Liver (tissue), 9 donors: ENCODE results near the gene TSGA10IP. TPM values are rescaled to one million over a fixed set of nuclear protein-coding genes. Genes with fewer than 3 reads are reported as not detected.

Experiments
- DNase-seq: peaks from one replicate; pipeline ENCODE4 v3.0.0-alpha.2; 2017; ENCODE audit warnings: low spot score
- H3K27ac ChIP-seq, 2 donors: one replicate each; pipeline ENCODE4 v1.7.0; 2013; ENCODE audit warnings: inconsistent platforms in 2 of 2, low read length in 2 of 2, control low read depth in 1 of 2, low read depth in 1 of 2, mild to moderate bottlenecking in 1 of 2
- H3K27me3 ChIP-seq, 4 donors: one replicate each; pipeline versions ENCODE4 v1.6.1 to v1.7.0; 2013; ENCODE audit warnings: low read length in 3 of 4, inconsistent platforms in 1 of 4, mild to moderate bottlenecking in 1 of 4, moderate library complexity in 1 of 4; ENCODE audit not compliant: control insufficient read depth in 4 of 4, insufficient read depth in 4 of 4
- H3K36me3 ChIP-seq, 4 donors: one replicate each; pipeline versions ENCODE4 v1.6.1 to v1.7.0; 2013; ENCODE audit warnings: low read length in 3 of 4, mild to moderate bottlenecking in 3 of 4, low read depth in 1 of 4, moderate library complexity in 1 of 4; ENCODE audit not compliant: control insufficient read depth in 4 of 4, insufficient read depth in 3 of 4
- H3K4me1 ChIP-seq, 4 donors: one replicate each; pipeline versions ENCODE4 v1.6.1 to v1.7.0; 2013; ENCODE audit warnings: low read length in 3 of 4, mild to moderate bottlenecking in 3 of 4, moderate library complexity in 1 of 4; ENCODE audit not compliant: control insufficient read depth in 4 of 4, insufficient read depth in 4 of 4
- H3K4me3 ChIP-seq, 3 donors: one replicate each; pipeline versions ENCODE4 v1.6.1 to v1.7.0; 2013; ENCODE audit warnings: low read length in 3 of 3, control low read depth in 1 of 3, low read depth in 1 of 3, mild to moderate bottlenecking in 1 of 3
- H3K9ac ChIP-seq, 2 donors: one replicate each; pipeline ENCODE4 v1.7.0; 2013; ENCODE audit warnings: low read length in 2 of 2, mild to moderate bottlenecking in 2 of 2, moderate library complexity in 2 of 2, control low read depth in 1 of 2, low read depth in 1 of 2
- H3K9me3 ChIP-seq, 4 donors: one replicate each; pipeline versions ENCODE4 v1.6.1 to v1.7.0; 2013; ENCODE audit warnings: low read length in 3 of 4; ENCODE audit not compliant: control insufficient read depth in 4 of 4
- CTCF ChIP-seq: fragments of 150-350 bp; IDR thresholded peaks from 2 replicates; pipeline ENCODE4 v1.5.1; 2017; ENCODE audit warnings: improper control_type of control experiment, low read depth, low read length; ENCODE audit not compliant: missing input control
- FOXA2 ChIP-seq: IDR thresholded peaks from 2 replicates; pipeline ENCODE4 v1.6.1; 2016; ENCODE audit warnings: antibody characterized with exemption
- HNF4A ChIP-seq, 2 donors: conservative IDR thresholded peaks; 2 replicates each; pipeline ENCODE4 v1.6.1; 2016; ENCODE audit warnings: antibody characterized with exemption in 2 of 2, mild to moderate bottlenecking in 2 of 2
- HNF4G ChIP-seq: IDR thresholded peaks from 2 replicates; pipeline ENCODE4 v1.6.1; 2016; ENCODE audit warnings: antibody characterized with exemption
- JUND ChIP-seq, 2 donors: IDR thresholded peaks; 2 replicates each; pipeline ENCODE4 v1.6.1; 2016; ENCODE audit warnings: antibody characterized with exemption in 2 of 2
- NR2F2 ChIP-seq: IDR thresholded peaks from 2 replicates; pipeline ENCODE4 v1.6.1; 2016; ENCODE audit warnings: antibody characterized with exemption
- RAD21 ChIP-seq, 2 donors: IDR thresholded peaks; 2 replicates each; pipeline ENCODE4 v1.6.1; 2016; ENCODE audit warnings: antibody characterized with exemption in 2 of 2, mild to moderate bottlenecking in 2 of 2
- REST ChIP-seq: IDR thresholded peaks from 2 replicates; pipeline ENCODE4 v1.6.1; 2016; ENCODE audit warnings: antibody characterized with exemption, mild to moderate bottlenecking
- RXRA ChIP-seq, 2 donors: IDR thresholded peaks; 2 replicates each; pipeline ENCODE4 v1.6.1; 2017 to 2018; ENCODE audit warnings: antibody characterized with exemption in 2 of 2, mild to moderate bottlenecking in 1 of 2
- SP1 ChIP-seq: IDR thresholded peaks from 2 replicates; pipeline ENCODE4 v1.6.1; 2018; ENCODE audit warnings: antibody characterized with exemption, mild to moderate bottlenecking
- TAF1 ChIP-seq: conservative IDR thresholded peaks from 2 replicates; pipeline ENCODE4 v1.6.1; 2016; ENCODE audit warnings: antibody characterized with exemption, mild to moderate bottlenecking
- YY1 ChIP-seq: IDR thresholded peaks from 2 replicates; pipeline ENCODE4 v1.6.1; 2016; ENCODE audit warnings: antibody characterized with exemption, mild to moderate bottlenecking
- ZBTB33 ChIP-seq: IDR thresholded peaks from 2 replicates; pipeline ENCODE4 v1.6.1; 2016; ENCODE audit warnings: antibody characterized with exemption
- WGBS: extraction: QIAGEN DNeasy Blood & Tissue Kit; methylation state at CpG from one replicate; pipeline ENCODE4 v1.1.7; 2013; 5-methylcytosine and 5-hydroxymethylcytosine counted together
- polyA plus RNA-seq, 2 donors: library from polyadenylated mRNA; stranded (reverse) in 1 of 2; unstranded in 1 of 2; fragments of 200-250 nt in 1 of 2; fragments of >200 nt in 1 of 2; fragmentation: Nextera tagmentation in 1 of 2; extraction: Ambion mirVana in 1 of 2; gene quantifications; one replicate each; pipeline versions ENCODE4 v1.2.1 to v1.2.3, GENCODE V29; 2013 to 2015
- total RNA-seq, 2 donors: library from RNA; depleted of rRNA; stranded (reverse); fragments of >200 nt; gene quantifications; one replicate each; pipeline ENCODE4 v1.2.3, GENCODE V29; 2014
- TF ChIP-seq, protein P1 (sequence below): IDR thresholded peaks from 2 replicates; pipeline ENCODE4 v1.6.1; 2016; ENCODE audit warnings: antibody characterized with exemption
- donor health status: healthy.
- donor health status: healthy.
- donor health status: healthy.
- donor health status: healthy.
- donor health status: healthy.

Gene TSGA10IP
- total and polyA plus RNA-seq, 4 donors, result 0.02 TPM; not detected in 3

- Histone ChIP-seq H3K4me3 (no peak overlapping the region), H3K27ac (no peak overlapping the region), H3K9me3 (no peaks in the 10 kb centered on the region), H3K27me3 (no peaks in the 10 kb centered on the region), H3K4me1 (peaks cover 5 to 16% (median 15%) of the 10 kb centered on the region in 4 donors), H3K36me3 (no peaks in the 10 kb centered on the region), H3K9ac (no peak overlapping the region)
- WGBS, result 75% methylated on average over 4 of the region's 4 CpGs
- no peak for DNase-seq
- TF ChIP-seq RXRA (IDR thresholded peaks at IDR 0.05), result no peak
- no peak for TF ChIP-seq RAD21 (IDR thresholded peaks at IDR 0.05)
- TF ChIP-seq ZBTB33, result no peak
- no peak for TF ChIP-seq HNF4A (conservative IDR thresholded peaks at IDR 0.05)
- no peak for TF ChIP-seq REST
These were observed 13.0 kb downstream of the TSGA10IP start for GRCh38 chr11:65958291-65958690.

GRCh38 chr11:65958774-65959420, 13.6 kb downstream of the TSGA10IP start:
- H3K4me1 ChIP-seq, result peaks cover 5 to 21% (median 18%) of the 10 kb centered on the region in 4 donors
- no peak overlapping the region for H3K27ac ChIP-seq
- H3K4me3 ChIP-seq, result no peak overlapping the region
- H3K36me3 ChIP-seq, result peaks cover 0 to 1% (median 0%) of the 10 kb centered on the region in 4 donors
- H3K9me3 ChIP-seq, result no peaks in the 10 kb centered on the region
- DNase-seq, result no peak
- TF ChIP-seq HNF4G (no peak), YY1 (no peak), RXRA (IDR thresholded peaks at IDR 0.05) (no peak)
- no peak overlapping the region for H3K9ac ChIP-seq
- 90% methylated on average over 17 of the region's 17 CpGs for WGBS
- no peaks in the 10 kb centered on the region for H3K27me3 ChIP-seq

- Histone ChIP-seq H3K9ac (peak overlapping the region; percentile 59 to 98), H3K27ac (peak overlapping the region; percentile 49 to 88), H3K4me1 (peaks cover 5 to 21% (median 18%) of the 10 kb centered on the region in 4 donors), H3K27me3 (no peaks in the 10 kb centered on the region), H3K9me3 (no peaks in the 10 kb centered on the region), H3K4me3 (peak overlapping the region; percentile 81 to 97 (median 87)), H3K36me3 (peaks cover 5 to 17% (median 10%) of the 10 kb centered on the region in 4 donors)
- WGBS, result 53% methylated on average over 16 of the region's 16 CpGs
- no peak for DNase-seq
- no peak for TF ChIP-seq NR2F2
- no peak for TF ChIP-seq FOXA2
- TF ChIP-seq CTCF, result no peak
- TF ChIP-seq RXRA (IDR thresholded peaks at IDR 0.05), result no peak
- TF ChIP-seq SP1, result no peak
- no peak for TF ChIP-seq HNF4A (conservative IDR thresholded peaks at IDR 0.05)
- TF ChIP-seq TAF1, result no peak
- no peak for TF ChIP-seq REST
- TF ChIP-seq, protein P1, sequence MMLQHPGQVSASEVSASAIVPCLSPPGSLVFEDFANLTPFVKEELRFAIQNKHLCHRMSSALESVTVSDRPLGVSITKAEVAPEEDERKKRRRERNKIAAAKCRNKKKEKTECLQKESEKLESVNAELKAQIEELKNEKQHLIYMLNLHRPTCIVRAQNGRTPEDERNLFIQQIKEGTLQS, result no peak
- TF ChIP-seq JUND (IDR thresholded peaks at IDR 0.05), result no peak
These were observed 15.6 kb downstream of the TSGA10IP start for GRCh38 chr11:65960824-65961266.
